Frontal cortex (tissue), 4 donors: Measurements from ENCODE around the gene ADAMTS2. TPM values are rescaled to one million over a fixed set of nuclear protein-coding genes. Genes with fewer than 3 reads are reported as not detected.

ENCODE experiments used
- DNase-seq, 2 donors: peaks; one replicate each; pipeline ENCODE4 v3.0.0; 2012; ENCODE audit warnings: low spot score in 2 of 2
- FAIRE-seq: peaks from 2 replicates; lab custom pipeline; 2012; peaks lifted over from hg19 to GRCh38; lab: Jason Lieb, UNC
- total RNA-seq: library from RNA; depleted of rRNA; stranded (reverse); fragments of >200 nt; gene quantifications from one replicate; pipeline ENCODE4 v1.2.3, GENCODE V29; 2014
- donor health status: control.
- donor health status: control.
- donor health status: control.

The ADAMTS2 gene
- total RNA-seq, 1 donor from 2014 or later = 3.3 TPM

GRCh38 chr5:179158556-179158955 lies 186.7 kb downstream of the ADAMTS2 start:
- no peak for DNase-seq
- FAIRE-seq = no peak

GRCh38 chr5:179154991-179155955 lies 190.0 kb downstream of the ADAMTS2 start:
- DNase-seq (no peak), FAIRE-seq (no peak)

GRCh38 chr5:179154346-179154990 lies 190.8 kb downstream of the ADAMTS2 start:
- FAIRE-seq (no peak), DNase-seq (no peak)

GRCh38 chr5:179153921-179154345 lies 191.3 kb downstream of the ADAMTS2 start:
- FAIRE-seq = no peak
- DNase-seq = no peak

- FAIRE-seq = no peak
Observed at GRCh38 chr5:179153341-179153901, 191.8 kb downstream of the ADAMTS2 start.

GRCh38 chr5:179152941-179153340 lies 192.3 kb downstream of the ADAMTS2 start:
- DNase-seq (no peak), FAIRE-seq (no peak)

More at GRCh38 chr5:179153341-179153901, 191.8 kb downstream of the ADAMTS2 start:
- no peak for DNase-seq

- FAIRE-seq (no peak), DNase-seq (no peak)
Observed at GRCh38 chr5:179152144-179152895, 192.9 kb downstream of the ADAMTS2 start.

GRCh38 chr5:179151286-179152118 lies 193.8 kb downstream of the ADAMTS2 start:
- no peak for FAIRE-seq
- DNase-seq = no peak

- no peak for DNase-seq
- no peak for FAIRE-seq
Observed at GRCh38 chr5:179150011-179150410, 195.2 kb downstream of the ADAMTS2 start.

GRCh38 chr5:179149278-179149677 lies 196.0 kb downstream of the ADAMTS2 start:
- DNase-seq (no peak), FAIRE-seq (no peak)

- FAIRE-seq = no peak
- no peak for DNase-seq
Observed at GRCh38 chr5:179148703-179149170, 196.5 kb downstream of the ADAMTS2 start.

- DNase-seq = no peak
- FAIRE-seq = no peak
Observed at GRCh38 chr5:179147991-179148702, 197.1 kb downstream of the ADAMTS2 start.

- FAIRE-seq (no peak), DNase-seq (no peak)
Observed at GRCh38 chr5:179146277-179146676, 199.0 kb downstream of the ADAMTS2 start.

- no peak for FAIRE-seq
Observed at GRCh38 chr5:179143446-179143845, 201.8 kb downstream of the ADAMTS2 start.

GRCh38 chr5:179142434-179143198 lies 202.6 kb downstream of the ADAMTS2 start:
- FAIRE-seq = no peak
- DNase-seq = no peak

More at GRCh38 chr5:179143446-179143845, 201.8 kb downstream of the ADAMTS2 start:
- DNase-seq = no peak

GRCh38 chr5:179141867-179142266 lies 203.4 kb downstream of the ADAMTS2 start:
- FAIRE-seq (no peak), DNase-seq (no peak)

- DNase-seq = no peak
- no peak for FAIRE-seq
Observed at GRCh38 chr5:179140293-179140692, 205.0 kb downstream of the ADAMTS2 start.

- DNase-seq (no peak), FAIRE-seq (no peak)
Observed at GRCh38 chr5:179139936-179140235, 205.4 kb downstream of the ADAMTS2 start.
